HG03135 (cell line): ENCODE measurements around the gene NBPF26.
A peak's percentile ranks its signal among the peaks of the same experiment; 100 is the strongest.
"Not testable (repeated sequence)": the region's sequence is repeated elsewhere in the genome, so short reads cannot be mapped to it uniquely, and the experiment has no call there.

Experiments
- ATAC-seq: cut with Tn5 transposase; IDR thresholded peaks from one replicate; pipeline ENCODE4 v1.9.1; 2021; ENCODE audit warnings: mild to moderate bottlenecking, moderate library complexity; ENCODE audit not compliant: unreplicated experiment

The NBPF26 gene

GRCh38 chr1:120723715-120724402 is at the start of gene NBPF26:
NBPF26 (plus strand) TSS chr1:120723945.
- peak; percentile 54 for ATAC-seq

- not testable (repeated sequence) for ATAC-seq
Observed at GRCh38 chr1:120680106-120680819, 43.5 kb upstream of the NBPF26 start.

GRCh38 chr1:120680938-120681337 is 42.8 kb upstream of the NBPF26 start:
- ATAC-seq, result not testable (repeated sequence)

- not testable (repeated sequence) for ATAC-seq
Observed at GRCh38 chr1:120684397-120684796, 39.3 kb upstream of the NBPF26 start.

- ATAC-seq, result not testable (repeated sequence)
Observed at GRCh38 chr1:120685622-120686021, 38.1 kb upstream of the NBPF26 start.

- not testable (repeated sequence) for ATAC-seq
Observed at GRCh38 chr1:120687250-120687649, 36.5 kb upstream of the NBPF26 start.

- not testable (repeated sequence) for ATAC-seq
Observed at GRCh38 chr1:120700807-120701562, 22.8 kb upstream of the NBPF26 start.

GRCh38 chr1:120723358-120723714 is 409 bp upstream of the NBPF26 start:
- ATAC-seq, result not testable (repeated sequence)

- not testable (repeated sequence) for ATAC-seq
Observed at GRCh38 chr1:120724507-120724906, 762 bp downstream of the NBPF26 start.

GRCh38 chr1:120728811-120729210 is 5.1 kb downstream of the NBPF26 start:
- ATAC-seq, result not testable (repeated sequence)

- ATAC-seq, result not testable (repeated sequence)
Observed at GRCh38 chr1:120769090-120769489, 45.3 kb downstream of the NBPF26 start.

GRCh38 chr1:120805452-120805851 is 81.7 kb downstream of the NBPF26 start:
- ATAC-seq, result not testable (repeated sequence)

GRCh38 chr1:120811822-120812221 is 88.1 kb downstream of the NBPF26 start:
- not testable (repeated sequence) for ATAC-seq

GRCh38 chr1:120825051-120825450 is 101.3 kb downstream of the NBPF26 start:
- not testable (repeated sequence) for ATAC-seq

- ATAC-seq, result not testable (repeated sequence)
Observed at GRCh38 chr1:120826623-120827022, 102.9 kb downstream of the NBPF26 start.

GRCh38 chr1:120844186-120844944 is 120.6 kb downstream of the NBPF26 start:
- not testable (repeated sequence) for ATAC-seq

- ATAC-seq, result not testable (repeated sequence)
Observed at GRCh38 chr1:120844945-120845330, 121.2 kb downstream of the NBPF26 start.

- not testable (repeated sequence) for ATAC-seq
Observed at GRCh38 chr1:120849400-120850286, 125.9 kb downstream of the NBPF26 start.

GRCh38 chr1:120850287-120850536 is 126.5 kb downstream of the NBPF26 start:
- ATAC-seq, result not testable (repeated sequence)
